ENCODE data around the gene CYP1A2.

The CYP1A2 gene

GRCh38 chr15:74789171-74789631, 40.6 kb downstream of the CYP1A2 start:
- peak; percentile 89 for DNase-seq (ENCODE audit: low spot score)

- DNase-seq (ENCODE audit: low spot score): no peak
These were observed 41.1 kb downstream of the CYP1A2 start for GRCh38 chr15:74789741-74790079.

GRCh38 chr15:74790080-74790916, 41.7 kb downstream of the CYP1A2 start:
- DNase-seq (ENCODE audit: low spot score): peak; percentile 88

GRCh38 chr15:74791007-74791406, 42.4 kb downstream of the CYP1A2 start:
- DNase-seq (ENCODE audit: low spot score): no peak

- no peak for DNase-seq (ENCODE audit: low spot score)
These were observed 43.0 kb downstream of the CYP1A2 start for GRCh38 chr15:74791667-74792066.

GRCh38 chr15:74792227-74793016, 43.8 kb downstream of the CYP1A2 start:
- no peak for DNase-seq (ENCODE audit: low spot score)

GRCh38 chr15:74793135-74794028, 44.7 kb downstream of the CYP1A2 start:
- DNase-seq (ENCODE audit: low spot score): peak; percentile 71

- no peak for DNase-seq (ENCODE audit: low spot score)
These were observed 45.8 kb downstream of the CYP1A2 start for GRCh38 chr15:74794248-74794969.

- no peak for DNase-seq (ENCODE audit: low spot score)
These were observed 46.3 kb downstream of the CYP1A2 start for GRCh38 chr15:74794970-74795349.

GRCh38 chr15:74795966-74796625, 47.5 kb downstream of the CYP1A2 start:
- DNase-seq (ENCODE audit: low spot score): no peak

- DNase-seq (ENCODE audit: low spot score): peak; percentile 53
These were observed 50.0 kb downstream of the CYP1A2 start for GRCh38 chr15:74798388-74799254.

- DNase-seq (ENCODE audit: low spot score): peak; percentile 66
These were observed 50.7 kb downstream of the CYP1A2 start for GRCh38 chr15:74799255-74799855.

GRCh38 chr15:74799856-74800558, 51.4 kb downstream of the CYP1A2 start:
- peak; percentile 86 for DNase-seq (ENCODE audit: low spot score)

- no peak for DNase-seq (ENCODE audit: low spot score)
These were observed 52.0 kb downstream of the CYP1A2 start for GRCh38 chr15:74800559-74801094.

- DNase-seq (ENCODE audit: low spot score): no peak
These were observed 52.8 kb downstream of the CYP1A2 start for GRCh38 chr15:74801311-74801997.

GRCh38 chr15:74802290-74802689, 53.6 kb downstream of the CYP1A2 start:
- no peak for DNase-seq (ENCODE audit: low spot score)

- no peak for DNase-seq (ENCODE audit: low spot score)
These were observed 54.3 kb downstream of the CYP1A2 start for GRCh38 chr15:74802862-74803447.

- DNase-seq (ENCODE audit: low spot score): no peak
These were observed 56.3 kb downstream of the CYP1A2 start for GRCh38 chr15:74804935-74805334.
